Retinal pigment epithelial cell (primary cell): ENCODE measurements around the gene POU6F2.

Experiments
- DNase-seq: peaks from one replicate; pipeline ENCODE4 v3.0.0-alpha.2; 2010; ENCODE audit warnings: low read depth
- H3K4me3 ChIP-seq: 2 replicates; pipeline ENCODE4 v1.5.1; 2011; ENCODE audit warnings: mild to moderate bottlenecking, low read length, control low read depth, moderate library complexity
- TF ChIP-seq, protein P1 (sequence below): conservative IDR thresholded peaks from 2 replicates; pipeline ENCODE4 v1.5.1; 2011; ENCODE audit warnings: low read depth, low read length, control low read depth, inconsistent platforms

POU6F2 gene

DNA sequence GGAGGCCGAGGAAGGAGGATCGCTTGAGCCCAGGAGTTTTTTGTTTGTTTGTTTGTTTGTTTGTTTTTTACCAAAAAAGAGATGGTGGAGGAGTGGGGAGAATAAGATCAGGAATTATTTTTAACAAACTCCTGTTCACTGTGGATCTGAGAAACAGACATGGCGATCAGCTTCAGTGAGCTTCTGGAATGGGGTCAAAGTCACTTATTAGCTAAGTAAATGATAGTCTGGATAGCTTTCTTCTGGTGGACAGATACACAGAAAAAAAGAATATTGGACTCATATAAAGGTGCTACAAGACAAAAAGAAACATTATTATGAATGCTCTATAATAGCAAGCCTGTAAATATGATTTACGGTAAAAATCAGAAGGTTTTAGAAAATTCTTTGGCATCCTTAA is 85.1 kb downstream of the POU6F2 start:
- H3K4me3 ChIP-seq, result no peak overlapping the region
- DNase-seq, result no peak
- TF ChIP-seq, protein P1, sequence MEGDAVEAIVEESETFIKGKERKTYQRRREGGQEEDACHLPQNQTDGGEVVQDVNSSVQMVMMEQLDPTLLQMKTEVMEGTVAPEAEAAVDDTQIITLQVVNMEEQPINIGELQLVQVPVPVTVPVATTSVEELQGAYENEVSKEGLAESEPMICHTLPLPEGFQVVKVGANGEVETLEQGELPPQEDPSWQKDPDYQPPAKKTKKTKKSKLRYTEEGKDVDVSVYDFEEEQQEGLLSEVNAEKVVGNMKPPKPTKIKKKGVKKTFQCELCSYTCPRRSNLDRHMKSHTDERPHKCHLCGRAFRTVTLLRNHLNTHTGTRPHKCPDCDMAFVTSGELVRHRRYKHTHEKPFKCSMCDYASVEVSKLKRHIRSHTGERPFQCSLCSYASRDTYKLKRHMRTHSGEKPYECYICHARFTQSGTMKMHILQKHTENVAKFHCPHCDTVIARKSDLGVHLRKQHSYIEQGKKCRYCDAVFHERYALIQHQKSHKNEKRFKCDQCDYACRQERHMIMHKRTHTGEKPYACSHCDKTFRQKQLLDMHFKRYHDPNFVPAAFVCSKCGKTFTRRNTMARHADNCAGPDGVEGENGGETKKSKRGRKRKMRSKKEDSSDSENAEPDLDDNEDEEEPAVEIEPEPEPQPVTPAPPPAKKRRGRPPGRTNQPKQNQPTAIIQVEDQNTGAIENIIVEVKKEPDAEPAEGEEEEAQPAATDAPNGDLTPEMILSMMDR, result no peak

DNA sequence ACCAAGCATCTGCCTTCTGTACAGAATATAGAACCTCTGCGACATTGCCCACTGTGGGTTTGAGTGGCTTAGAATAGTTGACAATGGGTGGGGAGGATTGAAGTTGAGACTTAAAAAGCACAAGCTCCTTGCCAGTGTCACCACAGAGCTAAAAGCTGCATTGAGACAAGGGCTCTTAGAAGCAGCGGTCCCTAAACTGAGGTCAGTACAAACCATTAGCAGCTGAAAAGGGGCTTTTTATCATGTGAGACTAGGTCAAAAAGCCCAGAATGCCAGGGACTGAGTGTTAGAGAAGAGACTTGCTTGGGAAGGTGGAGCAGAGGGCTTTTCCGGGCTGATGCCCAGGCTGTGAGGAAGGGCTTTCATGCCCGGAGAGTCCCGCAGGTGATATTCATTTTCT is 91.3 kb downstream of the POU6F2 start:
- H3K4me3 ChIP-seq, result no peak overlapping the region
- DNase-seq, result no peak
- TF ChIP-seq, protein P1, result no peak

DNA sequence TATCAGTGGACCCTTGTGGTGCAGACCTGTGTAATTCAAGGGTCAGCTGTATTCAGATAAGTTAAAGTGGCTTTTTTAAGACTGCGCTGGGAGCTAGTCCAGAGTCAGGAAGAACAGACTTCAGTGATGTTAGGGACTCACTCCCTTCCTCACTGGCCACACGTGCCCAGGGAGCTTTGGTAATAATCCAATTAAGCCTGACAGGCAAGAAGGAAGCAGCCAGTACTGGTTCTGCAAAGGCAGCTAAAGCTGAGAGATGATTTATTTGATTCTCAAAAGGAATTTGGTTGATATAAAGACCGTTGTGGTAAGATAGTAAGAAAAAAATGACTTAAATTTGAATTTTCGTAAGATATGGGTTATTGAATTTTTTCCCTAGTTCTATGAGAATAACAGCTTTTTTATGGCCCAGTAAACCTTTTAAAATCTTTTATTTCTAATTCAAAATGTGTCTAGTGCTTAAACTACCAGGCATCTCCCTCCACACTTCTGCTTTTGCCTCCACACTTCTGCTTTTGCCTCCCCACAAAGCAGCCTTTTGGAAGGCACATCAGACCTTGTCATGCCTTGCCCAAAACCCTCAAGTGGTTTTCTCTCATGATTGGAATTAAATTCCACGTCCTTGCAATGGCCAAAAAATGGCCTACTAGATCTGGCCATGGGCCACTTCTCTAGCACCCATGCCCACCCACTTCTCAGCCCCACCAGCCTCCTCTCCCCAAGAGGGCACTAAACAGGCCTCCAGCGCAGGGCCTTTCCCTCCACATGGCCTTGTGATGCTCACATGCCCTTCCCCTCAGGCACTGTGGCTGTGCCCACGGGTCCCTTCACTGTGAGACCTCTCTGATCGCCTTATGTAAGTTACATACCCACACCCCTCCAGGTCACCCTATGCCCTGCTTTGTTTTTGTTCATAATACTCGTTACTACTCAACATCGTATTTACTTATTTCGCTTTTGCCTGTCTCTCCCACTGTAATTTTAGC is 92.5 kb downstream of the POU6F2 start:
- TF ChIP-seq, protein P1, result no peak
- no peak for DNase-seq
- no peak overlapping the region for H3K4me3 ChIP-seq

DNA sequence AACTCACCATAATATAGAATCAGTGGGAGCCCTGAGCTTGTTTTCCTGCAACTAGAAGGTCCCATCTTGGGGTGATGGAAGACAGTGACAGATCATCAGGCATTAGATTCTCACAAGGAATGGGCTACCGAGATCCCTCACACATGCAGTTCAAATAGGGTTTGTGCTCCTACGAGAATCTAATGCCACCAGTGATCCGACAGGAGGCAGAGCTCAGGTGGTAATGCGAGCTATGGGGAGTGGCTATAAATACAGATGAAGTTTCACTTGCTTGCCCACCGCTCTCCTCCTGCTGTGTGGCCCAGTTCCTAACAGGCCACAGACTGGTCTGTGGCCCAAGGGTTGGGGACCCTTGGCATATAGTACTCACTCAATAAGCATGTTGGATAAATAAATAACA is 93.4 kb downstream of the POU6F2 start:
- DNase-seq, result no peak
- H3K4me3 ChIP-seq, result no peak overlapping the region
- TF ChIP-seq, protein P1, result no peak

DNA sequence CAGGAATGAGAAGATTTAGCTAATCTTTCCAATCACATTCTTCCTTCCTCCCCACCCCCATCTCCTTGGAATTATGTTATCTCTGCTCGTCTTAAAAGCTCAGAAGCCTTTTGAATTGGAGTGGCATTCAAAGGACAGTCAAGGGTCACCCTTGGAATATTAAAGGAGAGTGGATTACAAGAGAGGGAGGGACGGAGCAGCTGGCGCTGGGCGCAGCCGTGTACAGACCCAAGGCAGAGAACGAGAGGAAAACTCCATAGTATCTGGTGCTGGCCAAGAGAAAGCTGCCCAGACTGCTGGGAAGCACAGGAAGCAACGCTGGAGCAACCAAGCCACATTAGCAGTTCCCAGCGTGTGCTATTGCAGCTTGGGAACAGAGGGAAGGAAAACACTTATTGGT is 95.7 kb downstream of the POU6F2 start:
- TF ChIP-seq, protein P1, result no peak
- peak; percentile 41 for DNase-seq
- H3K4me3 ChIP-seq, result peak overlapping the region; percentile 13

DNA sequence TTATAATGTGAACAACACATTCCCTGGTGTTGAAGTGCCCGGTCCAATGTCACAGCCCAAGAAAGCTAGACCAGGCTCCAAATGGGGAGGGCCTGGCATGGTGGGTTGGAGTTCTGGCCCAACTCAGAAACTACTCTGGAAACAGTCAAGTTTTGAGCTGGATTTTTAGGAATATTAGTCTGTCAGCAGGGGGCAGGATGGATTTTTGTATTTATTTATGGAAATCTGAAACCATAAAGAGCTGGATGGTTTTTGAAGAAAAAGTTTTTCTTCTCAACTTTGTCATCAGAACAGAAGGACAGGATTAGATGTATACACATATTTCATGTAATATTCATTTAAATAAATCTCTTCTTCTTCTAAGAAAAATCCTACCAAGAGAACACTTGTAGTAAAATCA is 97.5 kb downstream of the POU6F2 start:
- TF ChIP-seq, protein P1, result peak; percentile 26
- H3K4me3 ChIP-seq, result no peak overlapping the region
- no peak for DNase-seq

DNA sequence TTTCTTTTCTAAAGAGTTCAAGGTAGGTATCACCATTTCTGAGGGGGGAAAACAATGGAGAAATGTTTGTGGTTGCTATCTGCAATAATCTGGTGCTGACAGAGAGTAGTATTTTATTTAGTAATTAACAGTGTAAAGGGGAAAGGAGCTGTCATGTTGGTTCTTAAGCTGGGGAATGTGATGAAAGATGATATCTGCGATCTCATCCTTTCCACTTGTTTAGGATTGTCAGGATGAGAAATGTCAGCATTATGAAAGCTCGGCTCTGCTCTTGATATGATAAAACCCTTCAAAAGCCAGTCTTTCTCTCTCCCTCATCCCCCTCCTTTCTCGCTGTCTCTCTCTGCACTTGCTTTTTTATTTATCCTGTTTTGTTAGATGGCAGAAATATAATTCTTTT is 106.1 kb downstream of the POU6F2 start:
- TF ChIP-seq, protein P1, result no peak
- DNase-seq, result no peak
- H3K4me3 ChIP-seq, result no peak overlapping the region
